Measurements from ENCODE around the gene FFAR1. TPM values are rescaled to one million over a fixed set of nuclear protein-coding genes. Genes with fewer than 3 reads are reported as not detected.

The FFAR1 gene
- total and polyA plus RNA-seq, 2 donors (not counting 3 experiments of a cell fraction or from before 2014, with no cell fraction given) = not detected

DNA sequence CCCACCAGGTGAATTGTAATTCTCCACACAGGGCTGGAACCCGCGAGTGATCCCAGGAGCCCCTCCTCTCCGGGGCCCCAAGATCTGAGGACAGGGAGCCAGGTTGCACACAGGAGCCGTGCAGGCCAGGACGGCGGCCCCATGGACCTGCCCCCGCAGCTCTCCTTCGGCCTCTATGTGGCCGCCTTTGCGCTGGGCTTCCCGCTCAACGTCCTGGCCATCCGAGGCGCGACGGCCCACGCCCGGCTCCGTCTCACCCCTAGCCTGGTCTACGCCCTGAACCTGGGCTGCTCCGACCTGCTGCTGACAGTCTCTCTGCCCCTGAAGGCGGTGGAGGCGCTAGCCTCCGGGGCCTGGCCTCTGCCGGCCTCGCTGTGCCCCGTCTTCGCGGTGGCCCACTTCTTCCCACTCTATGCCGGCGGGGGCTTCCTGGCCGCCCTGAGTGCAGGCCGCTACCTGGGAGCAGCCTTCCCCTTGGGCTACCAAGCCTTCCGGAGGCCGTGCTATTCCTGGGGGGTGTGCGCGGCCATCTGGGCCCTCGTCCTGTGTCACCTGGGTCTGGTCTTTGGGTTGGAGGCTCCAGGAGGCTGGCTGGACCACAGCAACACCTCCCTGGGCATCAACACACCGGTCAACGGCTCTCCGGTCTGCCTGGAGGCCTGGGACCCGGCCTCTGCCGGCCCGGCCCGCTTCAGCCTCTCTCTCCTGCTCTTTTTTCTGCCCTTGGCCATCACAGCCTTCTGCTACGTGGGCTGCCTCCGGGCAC is 3.9 kb downstream of the FFAR1 start:
- POLR2A ChIA-PET = no interaction called here

More for the DNA sequence above, 3.9 kb downstream of the FFAR1 start:
- no peak overlapping the region for H3K9ac ChIP-seq (replicated peaks; ENCODE audit: extremely low read depth, insufficient read depth, low read length)
- DNase-seq (ENCODE audit: low read depth, low spot score) (no peak), FAIRE-seq (no peak)
- no peaks in the 10 kb centered on the region for H3K4me1 ChIP-seq (ENCODE audit: control insufficient read depth, extremely low read depth, insufficient read depth, low read length)
- H3K27ac ChIP-seq (ENCODE audit: insufficient read depth, low read depth, low read length) = no peak overlapping the region
- no peaks in the 10 kb centered on the region for H3K27me3 ChIP-seq (ENCODE audit: control insufficient read depth in 2 of 2, insufficient read depth in 2 of 2, low read length in 2 of 2)
- intact Hi-C loops (cut with micrococcal nuclease) = loop anchor here (1.0 kb wide), 3 partner anchors 117 to 366 kb away; no protein-coding TSS in a partner anchor
- H3K79me2 ChIP-seq (ENCODE audit: control insufficient read depth, insufficient read depth, low read length) = no peaks in the 10 kb centered on the region
- no peak overlapping the region for H2AFZ ChIP-seq (ENCODE audit: low read depth, low read length)
- no peak for TF ChIP-seq EZH2 (IDR thresholded peaks at IDR 0.05; ENCODE audit: borderline replicate concordance, low read depth, low read length, severe bottlenecking)
- TF ChIP-seq FOS (IDR thresholded peaks at IDR 0.05; ENCODE audit: borderline replicate concordance, insufficient read depth, low read length) = no peak
- no peak for TF ChIP-seq JUN (IDR thresholded peaks at IDR 0.05; ENCODE audit: borderline replicate concordance, insufficient read depth, insufficient read length, low read depth)
- TF ChIP-seq, protein P1, sequence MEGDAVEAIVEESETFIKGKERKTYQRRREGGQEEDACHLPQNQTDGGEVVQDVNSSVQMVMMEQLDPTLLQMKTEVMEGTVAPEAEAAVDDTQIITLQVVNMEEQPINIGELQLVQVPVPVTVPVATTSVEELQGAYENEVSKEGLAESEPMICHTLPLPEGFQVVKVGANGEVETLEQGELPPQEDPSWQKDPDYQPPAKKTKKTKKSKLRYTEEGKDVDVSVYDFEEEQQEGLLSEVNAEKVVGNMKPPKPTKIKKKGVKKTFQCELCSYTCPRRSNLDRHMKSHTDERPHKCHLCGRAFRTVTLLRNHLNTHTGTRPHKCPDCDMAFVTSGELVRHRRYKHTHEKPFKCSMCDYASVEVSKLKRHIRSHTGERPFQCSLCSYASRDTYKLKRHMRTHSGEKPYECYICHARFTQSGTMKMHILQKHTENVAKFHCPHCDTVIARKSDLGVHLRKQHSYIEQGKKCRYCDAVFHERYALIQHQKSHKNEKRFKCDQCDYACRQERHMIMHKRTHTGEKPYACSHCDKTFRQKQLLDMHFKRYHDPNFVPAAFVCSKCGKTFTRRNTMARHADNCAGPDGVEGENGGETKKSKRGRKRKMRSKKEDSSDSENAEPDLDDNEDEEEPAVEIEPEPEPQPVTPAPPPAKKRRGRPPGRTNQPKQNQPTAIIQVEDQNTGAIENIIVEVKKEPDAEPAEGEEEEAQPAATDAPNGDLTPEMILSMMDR (IDR thresholded peaks at IDR 0.05; ENCODE audit: extremely low read depth in 1 of 2, insufficient read depth in 1 of 2, low read depth in 1 of 2, low read length in 2 of 2) = no peak
- no peak for TF ChIP-seq GATA2 (IDR thresholded peaks at IDR 0.05; ENCODE audit: insufficient read depth, insufficient read length, low read depth, low read length)
- no peak for TF ChIP-seq POLR2AphosphoS5 (IDR thresholded peaks at IDR 0.05; ENCODE audit: insufficient read depth, low read depth, low read length)
- TF ChIP-seq, protein P2, sequence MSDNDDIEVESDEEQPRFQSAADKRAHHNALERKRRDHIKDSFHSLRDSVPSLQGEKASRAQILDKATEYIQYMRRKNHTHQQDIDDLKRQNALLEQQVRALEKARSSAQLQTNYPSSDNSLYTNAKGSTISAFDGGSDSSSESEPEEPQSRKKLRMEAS (IDR thresholded peaks at IDR 0.05; ENCODE audit: insufficient read depth, insufficient read length) = no peak
- TF ChIP-seq MYC (IDR thresholded peaks at IDR 0.05; ENCODE audit: low read depth, low read length) = no peak
- no peak for TF ChIP-seq POLR2A (IDR thresholded peaks at IDR 0.05; ENCODE audit: low read depth, low read length)
- no peak overlapping the region for H3K4me2 ChIP-seq (ENCODE audit: insufficient read depth, low read length)
- BruUV-seq (replicated peaks) = no TSS peak
- H3K9me1 ChIP-seq (replicated peaks; ENCODE audit: control insufficient read depth, extremely low read depth, insufficient read depth, low read length) = no peaks in the 10 kb centered on the region
- H3K4me3 ChIP-seq (replicated peaks in 1 of 3; ENCODE audit: insufficient read depth in 1 of 3, low read depth in 1 of 3, low read length in 3 of 3) = no peak overlapping the region
- CTCF ChIA-PET = interaction anchor here (0.8 to 6.9 kb wide), 3 partner anchors 11 to 144 kb away, joined by 3 to 118 read pairs (median 5); no protein-coding TSS in a partner anchor
- dilution Hi-C loops (cut with MboI; ENCODE audit: extremely low pct_ligation_motif_present, low sequenced_read_pairs) = no loop called here
- H3K9me3 ChIP-seq (replicated peaks; ENCODE audit: control insufficient read depth, insufficient read depth, low read length) = no peaks in the 10 kb centered on the region
- H4K20me1 ChIP-seq (replicated peaks; ENCODE audit: control insufficient read depth, extremely low read depth, insufficient read depth, low read length) = no peaks in the 10 kb centered on the region
- H3K36me3 ChIP-seq (ENCODE audit: control insufficient read depth in 2 of 2, extremely low read depth in 1 of 2, insufficient read depth in 2 of 2, low read length in 2 of 2) = no peaks in the 10 kb centered on the region
